Measurements from ENCODE around the gene GNAO1.

GRCh38 chr16:56314244-56314850 is 123.1 kb downstream of the GNAO1 start:
- no peak for TF ChIP-seq GATA2 (IDR thresholded peaks at IDR 0.05; ENCODE audit: low read depth, low read length)
- TF ChIP-seq GATA3 (IDR thresholded peaks at IDR 0.05; ENCODE audit: low read depth, low read length) = no peak
